Activated T-cell treated with anti-CD3 and anti-CD28 coated beads, Interleukin-2, amount 50 U/mL, for 48 hours (primary cell): ENCODE measurements around the gene CTSE.
"Not testable (repeated sequence)": the region's sequence is repeated elsewhere in the genome, so short reads cannot be mapped to it uniquely, and the experiment has no call there.

Source experiments
- DNase-seq, 2 experiments: peaks; one replicate each; pipeline ENCODE4 v3.0.0-alpha.2; 2020

The CTSE gene

GRCh38 chr1:206023695-206024094 lies at the start of gene CTSE:
TSS of gene CTSE (minus strand) at chr1:206023895. CDS start at chr1:206023791, 104 bp downstream.
- no peak for DNase-seq

GRCh38 chr1:206070627-206071304 lies 47.1 kb upstream of the CTSE start:
- no peak for DNase-seq

GRCh38 chr1:206068314-206068713 lies 44.6 kb upstream of the CTSE start:
- no peak for DNase-seq

- no peak for DNase-seq
Observed at GRCh38 chr1:206067486-206068227, 44.0 kb upstream of the CTSE start.

GRCh38 chr1:206066479-206067171 lies 42.9 kb upstream of the CTSE start:
- DNase-seq: no peak

DNA sequence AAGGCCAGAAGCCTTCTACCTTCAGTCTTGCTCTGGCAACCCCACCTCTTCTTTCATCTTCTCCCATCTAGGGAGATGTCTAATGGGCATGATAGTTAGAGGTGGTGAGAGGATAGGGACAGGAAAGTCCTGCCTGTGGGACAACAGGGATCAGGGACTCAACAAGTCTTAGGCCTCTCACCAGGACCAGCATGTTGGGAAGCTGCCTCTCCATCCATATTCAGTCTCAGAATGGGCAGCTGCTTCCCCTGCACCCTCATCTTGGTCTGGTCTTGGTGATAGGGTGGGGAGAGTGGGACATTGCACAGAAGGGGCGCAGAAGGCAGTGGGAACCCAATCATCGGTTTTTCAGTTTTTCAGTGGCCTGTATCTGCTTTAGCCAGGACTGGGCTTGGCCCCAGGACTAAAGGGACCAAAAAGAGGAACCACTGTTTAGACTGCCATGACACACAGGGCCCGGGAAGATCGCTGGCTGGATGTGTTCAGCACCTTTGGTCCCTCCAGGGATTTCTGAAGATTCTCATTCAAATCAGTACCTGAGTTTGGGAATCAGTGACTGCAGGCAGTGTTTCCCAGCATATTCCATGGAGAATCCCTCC lies 42.0 kb upstream of the CTSE start:
- no peak for DNase-seq

- not testable (repeated sequence) for DNase-seq
Observed at GRCh38 chr1:206064501-206064900, 40.8 kb upstream of the CTSE start.

- not testable (repeated sequence) for DNase-seq
Observed at GRCh38 chr1:206064001-206064400, 40.3 kb upstream of the CTSE start.

- no peak for DNase-seq
Observed at GRCh38 chr1:206062464-206062863, 38.8 kb upstream of the CTSE start.

DNA sequence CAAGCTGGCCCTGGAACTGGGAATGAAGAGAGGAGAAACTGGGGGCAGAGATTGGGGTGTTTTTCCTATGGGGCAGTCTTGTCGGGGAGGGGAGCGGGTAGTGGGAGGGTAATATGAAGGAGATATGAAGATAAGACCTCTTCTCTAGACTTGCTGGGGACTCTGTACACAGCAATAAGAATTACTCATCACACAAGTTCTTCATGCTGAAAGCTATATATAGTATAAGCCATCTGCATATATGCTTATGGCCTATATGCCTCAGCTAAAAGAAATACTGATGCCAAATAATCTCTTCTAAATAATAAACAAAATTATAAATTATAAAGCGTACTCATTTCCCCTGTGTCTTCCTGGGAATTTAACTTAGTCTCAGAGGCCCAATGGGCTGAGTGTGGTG lies 37.1 kb upstream of the CTSE start:
- DNase-seq: no peak

DNA sequence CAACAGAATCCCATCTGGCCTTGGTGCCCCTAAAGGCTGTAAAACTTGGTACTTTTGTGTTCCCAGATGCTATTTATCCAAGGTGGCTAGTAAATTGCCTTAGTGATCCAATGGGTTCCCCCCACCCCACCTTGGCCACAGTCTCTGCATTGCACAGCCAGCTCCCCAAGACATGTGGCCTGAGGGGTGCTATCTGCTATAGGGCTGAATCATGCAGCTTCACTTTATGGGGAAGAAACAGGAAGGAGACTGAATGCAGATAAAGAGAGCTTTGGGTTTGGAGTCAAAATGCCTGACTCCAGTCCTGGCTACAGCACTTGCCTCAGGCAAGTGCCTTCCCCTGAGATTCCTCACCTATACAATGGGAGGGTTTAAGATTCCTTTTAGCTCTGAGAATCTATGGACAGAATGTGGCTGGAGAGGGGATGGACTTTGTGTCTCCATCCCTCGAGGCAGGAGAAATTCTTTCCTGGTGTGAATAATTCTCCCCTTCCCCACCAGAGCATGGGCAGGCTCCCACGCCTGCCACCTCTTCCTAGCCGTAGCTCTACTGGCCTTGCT lies 35.7 kb upstream of the CTSE start:
- DNase-seq: no peak

DNA sequence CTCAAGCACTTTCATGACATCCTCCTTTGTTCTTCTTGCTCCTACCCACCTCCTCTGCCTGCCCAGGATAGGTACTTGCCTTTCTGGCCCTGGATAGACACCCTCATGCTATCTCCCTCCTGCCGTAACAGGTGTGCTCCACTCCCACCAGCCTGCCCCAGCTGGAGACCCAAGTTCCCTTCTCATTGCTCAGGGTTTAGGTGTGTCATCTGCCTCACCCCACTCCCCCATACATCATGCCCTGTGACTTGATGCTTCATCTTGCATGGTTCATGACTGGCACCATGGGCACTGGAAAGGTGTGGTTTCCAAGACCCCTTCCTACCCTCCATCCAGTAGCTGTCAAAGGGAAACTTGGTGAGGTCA lies 35.2 kb upstream of the CTSE start:
- no peak for DNase-seq

GRCh38 chr1:206058289-206058926 lies 34.7 kb upstream of the CTSE start:
- not testable (repeated sequence) for DNase-seq

GRCh38 chr1:206055639-206056323 lies 32.1 kb upstream of the CTSE start:
- DNase-seq: not testable (repeated sequence)

DNA sequence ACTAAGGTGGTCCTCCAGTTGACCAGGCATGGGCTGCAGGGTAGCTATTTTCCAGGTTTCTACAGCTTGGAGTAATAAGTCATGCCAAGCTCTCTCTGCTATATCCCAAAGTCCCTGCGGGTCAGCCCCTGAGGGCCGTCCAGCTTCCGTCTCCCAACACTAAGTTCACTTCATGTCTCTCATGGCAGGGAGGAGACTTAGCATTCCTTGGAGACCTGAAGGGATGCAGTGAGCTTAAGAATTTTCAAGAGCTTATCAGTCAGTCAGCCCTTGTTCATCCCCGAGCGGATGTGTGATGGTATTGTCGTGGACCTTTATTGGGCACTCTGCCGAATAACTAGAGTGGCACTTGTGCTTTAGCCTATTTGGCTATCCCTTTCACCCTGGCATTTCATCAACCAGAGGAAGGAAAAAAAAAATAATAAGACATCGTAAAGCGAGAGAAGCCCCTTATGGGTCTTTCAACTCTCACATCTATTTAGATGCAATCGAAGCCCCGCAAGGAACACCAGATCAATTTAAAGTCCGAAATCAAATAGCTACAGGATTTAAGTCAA lies 31.5 kb upstream of the CTSE start:
- not testable (repeated sequence) for DNase-seq

DNA sequence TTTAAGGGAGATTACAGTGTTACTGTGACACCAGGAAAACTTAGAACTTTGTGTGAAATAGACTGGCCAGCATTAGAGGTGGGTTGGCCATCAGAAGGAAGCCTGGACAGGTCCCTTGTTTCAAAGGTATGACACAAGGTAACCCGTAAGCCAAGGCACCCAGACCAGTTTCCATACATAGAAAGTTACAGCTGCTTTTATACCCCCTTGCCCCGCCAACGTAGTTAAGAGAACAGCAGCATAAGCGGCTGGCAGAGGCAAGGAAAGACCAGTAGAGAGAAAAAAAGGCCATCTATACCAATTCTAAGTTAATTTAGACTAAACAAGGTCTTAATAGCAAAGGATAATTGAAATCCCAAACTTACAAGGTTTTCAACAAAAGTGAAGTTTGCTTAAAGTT lies 29.9 kb upstream of the CTSE start:
- not testable (repeated sequence) for DNase-seq

DNA sequence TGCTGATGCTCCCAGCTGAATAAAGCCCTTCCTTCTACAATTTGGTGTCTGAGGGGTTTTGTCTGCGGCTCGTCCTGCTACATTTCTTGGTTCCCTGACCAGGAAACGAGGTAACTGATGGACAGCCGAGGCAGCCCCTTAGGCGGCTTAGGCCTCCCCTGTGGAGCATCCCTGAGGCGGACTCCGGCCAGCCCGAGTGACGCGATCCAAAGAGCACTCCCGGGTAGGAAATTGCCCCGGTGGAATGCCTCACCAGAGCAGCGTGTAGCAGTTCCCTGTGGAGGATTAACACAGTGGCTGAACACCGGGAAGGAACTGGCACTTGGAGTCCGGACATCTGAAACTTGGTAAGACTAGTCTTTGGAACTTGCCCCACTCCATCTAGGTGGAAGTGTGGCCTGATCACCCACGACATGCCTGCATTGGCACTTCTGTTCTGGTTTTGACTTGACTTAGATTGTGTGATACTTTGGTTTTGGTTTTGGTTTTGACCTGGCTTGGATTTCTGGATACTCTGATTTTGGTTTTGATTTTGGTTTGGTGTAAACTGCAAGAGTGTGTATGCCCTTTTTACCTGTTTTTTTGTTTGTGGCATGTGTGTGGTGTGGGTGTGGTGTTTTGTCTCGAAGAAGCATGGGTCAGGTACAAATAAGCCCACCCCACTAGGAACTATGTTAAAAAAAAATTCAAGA lies 29.4 kb upstream of the CTSE start, which contains the start of gene RHEX:
TSS of gene RHEX (plus strand) at position 255 of the 692 bp plus-strand sequence. CDS start 44,656 bp downstream, outside the sequence.
- DNase-seq: not testable (repeated sequence)

DNA sequence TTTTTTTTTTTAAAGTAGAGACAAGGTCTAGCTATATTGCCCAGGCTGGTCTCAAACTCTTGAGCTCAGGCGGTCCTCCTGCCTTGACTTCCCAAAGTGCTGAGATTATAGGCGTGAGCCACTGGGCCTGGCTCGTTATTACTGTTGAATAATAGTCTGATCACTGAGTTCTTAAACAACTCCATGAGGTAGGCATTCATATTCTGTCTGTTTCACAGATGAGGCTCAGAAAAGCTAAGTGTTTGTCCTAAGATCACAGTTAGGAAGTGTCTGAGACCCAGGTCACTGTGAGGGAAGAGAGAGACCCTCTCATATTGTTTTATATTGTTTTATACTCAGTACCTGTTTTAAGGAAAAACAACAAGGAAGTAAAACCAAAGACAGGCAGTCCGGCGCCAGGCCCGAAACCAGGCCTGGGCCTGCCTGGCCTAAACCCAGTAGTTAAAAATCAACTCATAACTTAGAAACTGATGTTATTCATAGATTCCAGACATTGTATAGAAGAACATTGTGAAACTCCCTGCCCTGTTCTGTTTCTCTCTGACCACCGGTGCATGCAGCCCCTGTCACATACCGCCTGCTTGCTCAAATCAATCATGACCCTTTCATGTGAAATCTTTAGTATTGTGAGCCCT lies 28.7 kb upstream of the CTSE start:
- DNase-seq: not testable (repeated sequence)

DNA sequence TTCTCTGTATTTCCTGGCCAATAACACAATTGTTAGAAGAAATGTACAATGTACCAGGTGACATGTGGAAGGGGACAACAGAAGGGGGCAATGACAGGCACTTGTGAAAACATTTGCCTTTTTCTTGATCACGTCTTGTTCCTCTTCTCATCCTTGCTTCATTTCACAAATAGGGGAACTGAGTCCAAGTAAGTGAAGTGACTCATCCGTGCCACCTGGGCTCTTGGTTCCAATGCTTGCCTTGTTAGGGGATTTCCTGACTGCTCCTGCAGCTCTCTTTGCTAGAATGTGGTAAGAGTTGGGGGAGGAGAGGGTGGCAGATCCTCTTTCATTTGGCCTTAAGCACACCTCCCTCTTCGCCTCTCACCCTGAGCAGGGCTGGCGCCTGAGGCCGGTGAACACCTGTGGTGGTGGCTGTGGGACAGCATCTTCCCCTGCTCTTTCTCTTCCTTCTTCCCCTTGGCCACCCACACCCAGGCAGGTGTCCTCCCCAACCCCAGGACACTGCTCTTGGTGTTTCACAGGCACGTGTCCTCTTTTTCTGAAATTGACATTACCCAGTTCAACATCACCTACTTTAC lies 27.1 kb upstream of the CTSE start:
- DNase-seq: peak; percentile 61 to 65
